ENCODE data around the gene TLE1. TPM values are rescaled to one million over a fixed set of nuclear protein-coding genes. Genes with fewer than 3 reads are reported as not detected.

Gene TLE1
- total RNA-seq, 1 donor from 2014 or later: 17.9 TPM

DNA sequence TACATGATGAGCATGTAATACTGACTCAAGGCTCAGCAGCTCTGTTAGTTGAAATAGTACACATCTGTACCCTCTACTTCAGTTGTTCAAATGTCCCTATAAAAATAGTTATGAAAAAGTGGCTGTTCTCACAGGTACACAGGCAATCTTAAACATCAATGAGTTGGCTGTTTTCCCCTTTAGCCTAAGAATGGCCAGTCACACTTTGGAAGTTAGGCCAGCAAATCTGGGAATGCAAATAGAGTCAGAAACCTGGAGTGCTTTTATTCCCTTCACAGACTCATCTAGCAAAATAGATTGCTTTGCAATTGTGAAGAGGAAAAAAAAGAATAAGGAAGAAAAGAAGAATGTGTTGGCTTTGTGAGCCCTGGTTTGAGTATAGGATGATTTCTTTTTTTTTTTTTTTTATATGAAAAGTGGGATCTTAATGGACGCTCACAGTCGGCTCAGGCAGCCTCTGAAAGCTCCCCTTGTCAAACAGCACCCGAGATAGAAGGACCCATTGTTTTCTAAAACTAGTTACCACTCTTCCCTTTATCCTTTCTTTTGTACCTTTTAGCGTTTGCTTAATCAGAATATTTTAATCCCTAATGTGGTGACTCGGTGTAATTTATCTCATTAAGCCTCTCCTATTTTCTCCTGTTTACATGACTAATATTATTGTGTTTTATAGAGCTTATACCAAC, 27.9 kb upstream of the TLE1 start:
- DNase-seq (no peak), ATAC-seq (no peak)
- no peak overlapping the region for H3K4me3 ChIP-seq
- no peaks in the 10 kb centered on the region for H3K4me1 ChIP-seq
- no peaks in the 10 kb centered on the region for H3K9me3 ChIP-seq
- TF ChIP-seq, protein P1, sequence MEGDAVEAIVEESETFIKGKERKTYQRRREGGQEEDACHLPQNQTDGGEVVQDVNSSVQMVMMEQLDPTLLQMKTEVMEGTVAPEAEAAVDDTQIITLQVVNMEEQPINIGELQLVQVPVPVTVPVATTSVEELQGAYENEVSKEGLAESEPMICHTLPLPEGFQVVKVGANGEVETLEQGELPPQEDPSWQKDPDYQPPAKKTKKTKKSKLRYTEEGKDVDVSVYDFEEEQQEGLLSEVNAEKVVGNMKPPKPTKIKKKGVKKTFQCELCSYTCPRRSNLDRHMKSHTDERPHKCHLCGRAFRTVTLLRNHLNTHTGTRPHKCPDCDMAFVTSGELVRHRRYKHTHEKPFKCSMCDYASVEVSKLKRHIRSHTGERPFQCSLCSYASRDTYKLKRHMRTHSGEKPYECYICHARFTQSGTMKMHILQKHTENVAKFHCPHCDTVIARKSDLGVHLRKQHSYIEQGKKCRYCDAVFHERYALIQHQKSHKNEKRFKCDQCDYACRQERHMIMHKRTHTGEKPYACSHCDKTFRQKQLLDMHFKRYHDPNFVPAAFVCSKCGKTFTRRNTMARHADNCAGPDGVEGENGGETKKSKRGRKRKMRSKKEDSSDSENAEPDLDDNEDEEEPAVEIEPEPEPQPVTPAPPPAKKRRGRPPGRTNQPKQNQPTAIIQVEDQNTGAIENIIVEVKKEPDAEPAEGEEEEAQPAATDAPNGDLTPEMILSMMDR (IDR thresholded peaks at IDR 0.05): no peak
- no peak overlapping the region for H3K27ac ChIP-seq
- H3K27me3 ChIP-seq (ENCODE audit: low read depth): no peaks in the 10 kb centered on the region
- intact Hi-C loops (cut with DNase I): no loop called here
- H3K36me3 ChIP-seq: no peaks in the 10 kb centered on the region

DNA sequence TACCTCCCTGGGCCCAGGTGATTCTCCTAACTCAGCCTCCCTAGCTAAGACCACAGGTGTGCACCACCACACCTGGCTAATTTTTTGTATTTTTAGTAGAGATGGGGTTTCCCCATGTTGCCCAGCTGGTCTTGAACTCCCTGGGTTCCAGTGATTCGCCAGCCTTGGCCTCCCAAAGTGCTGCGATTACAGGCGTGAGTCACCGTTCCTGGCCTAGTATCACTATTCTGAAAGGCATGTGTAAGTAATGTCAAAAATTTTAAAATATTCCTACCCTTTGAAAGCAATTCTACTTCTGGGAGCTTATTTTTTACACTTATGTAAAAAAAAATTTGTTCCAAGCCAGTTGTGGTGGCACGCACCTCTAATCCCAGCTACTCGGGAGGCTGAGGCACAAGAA, 27.1 kb upstream of the TLE1 start:
- ATAC-seq (no peak), DNase-seq (no peak)
- H3K4me1 ChIP-seq: no peaks in the 10 kb centered on the region
- no peaks in the 10 kb centered on the region for H3K36me3 ChIP-seq
- H3K4me3 ChIP-seq: no peak overlapping the region
- TF ChIP-seq, protein P1 (IDR thresholded peaks at IDR 0.05): no peak
- H3K27me3 ChIP-seq (ENCODE audit: low read depth): no peaks in the 10 kb centered on the region
- no peaks in the 10 kb centered on the region for H3K9me3 ChIP-seq
- no peak overlapping the region for H3K27ac ChIP-seq
- intact Hi-C loops (cut with DNase I): no loop called here

DNA sequence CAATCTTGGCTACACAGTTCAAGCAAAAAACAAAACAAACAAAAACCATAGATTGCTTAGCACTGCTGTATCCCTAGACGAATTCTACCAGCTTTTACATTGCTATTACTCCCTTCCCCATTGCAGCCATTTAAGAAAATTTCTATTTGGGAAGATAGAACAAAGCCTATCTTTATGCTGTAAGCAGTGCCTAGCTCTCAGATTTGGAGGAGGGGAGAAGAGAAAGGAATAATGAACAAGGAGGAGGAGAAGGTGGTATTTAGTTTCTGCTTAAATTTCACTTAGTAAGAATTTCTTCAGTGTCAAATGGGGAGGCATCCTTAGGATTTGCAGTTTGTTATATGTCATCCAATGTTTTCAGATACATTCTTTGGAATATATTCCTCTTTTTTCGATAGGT, 16.2 kb upstream of the TLE1 start:
- Histone ChIP-seq H3K4me1 (no peaks in the 10 kb centered on the region), H3K27ac (no peak overlapping the region), H3K9me3 (no peaks in the 10 kb centered on the region), H3K4me3 (no peak overlapping the region), H3K36me3 (no peaks in the 10 kb centered on the region), H3K27me3 (ENCODE audit: low read depth) (no peaks in the 10 kb centered on the region)
- TF ChIP-seq, protein P1 (IDR thresholded peaks at IDR 0.05): no peak
- intact Hi-C loops (cut with DNase I): no loop called here
- no peak for DNase-seq
- no peak for ATAC-seq

DNA sequence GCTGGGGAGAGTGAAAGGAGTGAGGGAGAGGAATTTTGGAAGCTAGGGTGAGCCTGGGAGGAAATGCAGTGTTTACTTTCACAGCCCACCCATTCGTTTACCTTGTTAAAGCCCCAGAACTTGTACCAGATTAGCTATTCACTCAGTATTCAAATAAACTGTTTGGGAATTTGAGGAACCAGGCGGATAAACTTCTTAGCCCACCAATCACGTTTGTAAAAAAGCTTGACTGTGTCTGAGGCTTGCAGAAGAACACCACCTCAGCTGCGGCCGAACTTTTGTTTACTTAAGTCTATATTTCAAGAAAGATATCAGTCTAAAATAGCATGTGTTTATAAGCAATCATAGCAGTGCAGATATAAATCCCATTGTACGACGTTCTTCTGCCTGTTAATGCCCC, 5.2 kb upstream of the TLE1 start:
- ATAC-seq (no peak), DNase-seq (no peak)
- Histone ChIP-seq H3K27ac (no peak overlapping the region), H3K36me3 (no peaks in the 10 kb centered on the region), H3K4me3 (no peak overlapping the region), H3K4me1 (peaks cover 20% of the 10 kb centered on the region), H3K27me3 (ENCODE audit: low read depth) (no peaks in the 10 kb centered on the region), H3K9me3 (no peaks in the 10 kb centered on the region)
- intact Hi-C loops (cut with DNase I): no loop called here
- TF ChIP-seq, protein P1 (IDR thresholded peaks at IDR 0.05): no peak

DNA sequence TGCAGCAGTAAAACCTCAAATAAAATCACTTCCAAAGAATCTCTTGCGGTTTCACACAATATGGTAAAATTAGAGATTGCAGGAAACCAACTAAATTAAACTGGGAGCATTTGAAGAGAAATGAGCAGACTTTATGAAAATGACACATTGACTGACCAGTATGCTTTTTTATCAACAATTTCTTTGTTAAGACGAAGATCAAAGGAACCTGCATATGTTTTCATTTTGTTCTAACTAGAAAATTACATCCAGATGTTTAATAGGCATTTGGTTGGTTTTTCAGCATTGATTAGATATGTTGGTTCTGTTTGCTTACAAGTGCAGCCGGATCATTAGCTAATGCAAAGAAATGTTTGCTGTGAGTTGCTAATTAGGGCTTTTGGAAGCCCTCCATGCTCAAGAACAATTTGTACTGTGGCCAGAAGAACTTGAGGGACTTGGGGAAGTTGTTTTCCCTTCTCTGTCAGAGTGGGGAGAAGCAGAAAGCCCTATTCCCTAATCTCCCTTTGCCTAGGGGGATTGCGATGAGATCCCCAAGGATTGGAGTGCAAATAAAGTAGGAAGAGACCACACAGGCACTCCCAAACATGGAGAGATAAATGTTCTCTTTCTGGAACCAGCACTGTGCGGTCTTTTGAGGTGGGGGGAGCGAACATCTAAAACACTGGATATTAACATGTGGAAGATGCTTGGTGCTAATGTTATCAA, 4.5 kb upstream of the TLE1 start:
- no peak for ATAC-seq
- TF ChIP-seq, protein P1 (IDR thresholded peaks at IDR 0.05): no peak
- Histone ChIP-seq H3K4me3 (no peak overlapping the region), H3K36me3 (no peaks in the 10 kb centered on the region), H3K27ac (no peak overlapping the region), H3K9me3 (no peaks in the 10 kb centered on the region), H3K27me3 (ENCODE audit: low read depth) (no peaks in the 10 kb centered on the region), H3K4me1 (peaks cover 20% of the 10 kb centered on the region)
- intact Hi-C loops (cut with DNase I): no loop called here
- DNase-seq: no peak
